Daoy (cell line): ENCODE results near the gene IFI27L2. TPM values are rescaled to one million over a fixed set of nuclear protein-coding genes. Genes with fewer than 3 reads are reported as not detected.
A peak's percentile ranks its signal among the peaks of the same experiment; 100 is the strongest.

Experiments
- DNase-seq: peaks from one replicate; pipeline ENCODE4 v3.0.0-alpha.2; 2015; ENCODE audit warnings: low read depth
- total RNA-seq: library from RNA; depleted of rRNA; stranded (reverse); fragments of >200 nt; shearing (Covaris generic); gene quantifications from 2 replicates; pipeline ENCODE4 v1.2.3, GENCODE V29; 2014

The IFI27L2 gene
- total RNA-seq, 1 experiment from 2014 or later: 68.5 TPM

- no peak for DNase-seq
Measured at GRCh38 chr14:94152676-94153075, 23.3 kb upstream of the IFI27L2 start.

- DNase-seq: no peak
Measured at GRCh38 chr14:94145902-94146527, 16.6 kb upstream of the IFI27L2 start.

- DNase-seq: no peak
Measured at GRCh38 chr14:94144765-94145164, 15.4 kb upstream of the IFI27L2 start.

GRCh38 chr14:94143711-94144110 is 14.3 kb upstream of the IFI27L2 start:
- DNase-seq: no peak

GRCh38 chr14:94143239-94143638 is 13.8 kb upstream of the IFI27L2 start:
- DNase-seq: peak; percentile 44

- no peak for DNase-seq
Measured at GRCh38 chr14:94142836-94143235, 13.4 kb upstream of the IFI27L2 start.

- no peak for DNase-seq
Measured at GRCh38 chr14:94142247-94142646, 12.8 kb upstream of the IFI27L2 start.

- DNase-seq: no peak
Measured at GRCh38 chr14:94139421-94139820, 10.0 kb upstream of the IFI27L2 start.

- DNase-seq: no peak
Measured at GRCh38 chr14:94139006-94139405, 9.6 kb upstream of the IFI27L2 start.

- no peak for DNase-seq
Measured at GRCh38 chr14:94138251-94138650, 8.8 kb upstream of the IFI27L2 start.

GRCh38 chr14:94136575-94137331 is 7.3 kb upstream of the IFI27L2 start:
- peak; percentile 86 for DNase-seq

- no peak for DNase-seq
Measured at GRCh38 chr14:94135476-94135875, 6.1 kb upstream of the IFI27L2 start.

GRCh38 chr14:94132285-94132887 is 3.0 kb upstream of the IFI27L2 start:
- peak; percentile 63 for DNase-seq

GRCh38 chr14:94129758-94130414 is 482 bp upstream of the IFI27L2 start:
- DNase-seq: peak; percentile 80

GRCh38 chr14:94128216-94128839 is 1.1 kb downstream of the IFI27L2 start:
- DNase-seq: no peak

GRCh38 chr14:94127330-94127729 is 2.1 kb downstream of the IFI27L2 start:
- no peak for DNase-seq

GRCh38 chr14:94126800-94127199 is 2.6 kb downstream of the IFI27L2 start:
- no peak for DNase-seq

GRCh38 chr14:94126419-94126677 is 3.1 kb downstream of the IFI27L2 start:
- DNase-seq: no peak

GRCh38 chr14:94125659-94126418 is 3.6 kb downstream of the IFI27L2 start:
- DNase-seq: no peak

GRCh38 chr14:94124582-94125377 is 4.6 kb downstream of the IFI27L2 start:
- DNase-seq: no peak

- no peak for DNase-seq
Measured at GRCh38 chr14:94123868-94124267, 5.5 kb downstream of the IFI27L2 start.
